Measurements from ENCODE around the gene FBXW7.

DNA sequence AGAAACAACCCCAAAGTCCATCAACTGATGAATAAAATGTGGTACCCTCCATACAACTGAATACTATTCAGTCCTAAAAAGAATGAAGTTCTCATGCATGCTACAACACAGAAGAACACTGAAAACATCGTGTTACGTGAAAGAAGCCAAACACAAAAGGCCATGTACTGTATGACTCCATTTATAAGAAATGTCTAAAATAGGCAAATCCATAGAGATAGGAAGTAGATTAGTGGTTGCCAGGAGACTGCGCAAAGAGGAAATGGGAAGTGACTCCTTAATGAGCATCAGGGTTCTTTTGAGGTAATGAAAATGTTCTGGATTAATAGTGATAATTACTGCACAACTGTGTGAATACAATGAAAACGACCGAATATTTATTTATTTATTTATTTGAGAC lies 23.4 kb downstream of the FBXW7 start:
- TF ChIP-seq, protein P1, sequence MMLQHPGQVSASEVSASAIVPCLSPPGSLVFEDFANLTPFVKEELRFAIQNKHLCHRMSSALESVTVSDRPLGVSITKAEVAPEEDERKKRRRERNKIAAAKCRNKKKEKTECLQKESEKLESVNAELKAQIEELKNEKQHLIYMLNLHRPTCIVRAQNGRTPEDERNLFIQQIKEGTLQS (IDR thresholded peaks at IDR 0.05; ENCODE audit: insufficient read depth, low read depth, low read length), result no peak
- TF ChIP-seq RNF2 (IDR thresholded peaks at IDR 0.05; ENCODE audit: borderline replicate concordance, low read depth, low read length, missing control alignments, poor library complexity, severe bottlenecking) (no peak), TBP (IDR thresholded peaks at IDR 0.05; ENCODE audit: low read depth, low read length) (no peak), TEAD4 (IDR thresholded peaks at IDR 0.05; ENCODE audit: low read depth, low read length) (no peak), RAD21 (IDR thresholded peaks at IDR 0.05 in 1 of 2, conservative IDR thresholded peaks at IDR 0.05 in 1 of 2; ENCODE audit: low read depth in 2 of 2, low read length in 2 of 2) (no peak), YY1 (IDR thresholded peaks at IDR 0.05; ENCODE audit: low read depth, low read length) (no peak), POLR2A (IDR thresholded peaks at IDR 0.05; ENCODE audit: control extremely low read depth in 1 of 2, low read depth in 2 of 2, low read length in 2 of 2) (no peak)
- TF ChIP-seq, protein P2, sequence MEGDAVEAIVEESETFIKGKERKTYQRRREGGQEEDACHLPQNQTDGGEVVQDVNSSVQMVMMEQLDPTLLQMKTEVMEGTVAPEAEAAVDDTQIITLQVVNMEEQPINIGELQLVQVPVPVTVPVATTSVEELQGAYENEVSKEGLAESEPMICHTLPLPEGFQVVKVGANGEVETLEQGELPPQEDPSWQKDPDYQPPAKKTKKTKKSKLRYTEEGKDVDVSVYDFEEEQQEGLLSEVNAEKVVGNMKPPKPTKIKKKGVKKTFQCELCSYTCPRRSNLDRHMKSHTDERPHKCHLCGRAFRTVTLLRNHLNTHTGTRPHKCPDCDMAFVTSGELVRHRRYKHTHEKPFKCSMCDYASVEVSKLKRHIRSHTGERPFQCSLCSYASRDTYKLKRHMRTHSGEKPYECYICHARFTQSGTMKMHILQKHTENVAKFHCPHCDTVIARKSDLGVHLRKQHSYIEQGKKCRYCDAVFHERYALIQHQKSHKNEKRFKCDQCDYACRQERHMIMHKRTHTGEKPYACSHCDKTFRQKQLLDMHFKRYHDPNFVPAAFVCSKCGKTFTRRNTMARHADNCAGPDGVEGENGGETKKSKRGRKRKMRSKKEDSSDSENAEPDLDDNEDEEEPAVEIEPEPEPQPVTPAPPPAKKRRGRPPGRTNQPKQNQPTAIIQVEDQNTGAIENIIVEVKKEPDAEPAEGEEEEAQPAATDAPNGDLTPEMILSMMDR (IDR thresholded peaks at IDR 0.05; ENCODE audit: control extremely low read depth in 1 of 3, insufficient read depth in 1 of 3, low read depth in 1 of 3, low read length in 3 of 3), result no peak
